Mucosa of descending colon (tissue), 3 donors: ENCODE results near the gene MOB3C. TPM values are rescaled to one million over a fixed set of nuclear protein-coding genes. Genes with fewer than 3 reads are reported as not detected.

Experiments
- ATAC-seq: fragments of 200-7000 bp; cut with Tn5 transposase; one replicate; pipeline ENCODE4 v1.9.1; 2020; ENCODE audit warnings: mild to moderate bottlenecking, moderate library complexity
- DNase-seq, 3 donors: peaks; one replicate each; pipeline ENCODE4 v3.0.0-alpha.2; 2020
- H3K36me3 ChIP-seq: fragments of 200-600 bp; one replicate; pipeline ENCODE4 v1.8.0; 2021; ENCODE audit warnings: low read depth, mild to moderate bottlenecking
- H3K4me1 ChIP-seq: fragments of 200-600 bp; one replicate; pipeline ENCODE4 v1.8.0; 2021; ENCODE audit warnings: low read depth, mild to moderate bottlenecking
- H3K4me3 ChIP-seq: fragments of 200-600 bp; one replicate; pipeline ENCODE4 v1.8.0; 2021; ENCODE audit warnings: mild to moderate bottlenecking
- H3K9me3 ChIP-seq: fragments of 200-600 bp; one replicate; pipeline ENCODE4 v1.8.0; 2021; ENCODE audit warnings: mild to moderate bottlenecking
- intact Hi-C, 2 donors: fragments of 100-400 bp; cut with DNase I in 1 of 2; cut with micrococcal nuclease in 1 of 2; formaldehyde crosslinking; loops; one replicate each; pipeline versions ENCODE4 v1.11.0 to v1.11.1; 2022; cut with DNase I, micrococcal nuclease
- total RNA-seq, 3 donors: library from RNA; stranded (reverse); fragmentation: NEBNext Ultra II Directional in 2 of 3; extraction: Animal tissue kit (Norgen Biotek cat#: 25700) in 2 of 3; gene quantifications; one replicate each; pipeline versions ENCODE4 v1.2.1 to v1.2.4, GENCODE V29; 2021 to 2023
- TF ChIP-seq, protein P1 (sequence below): fragments of 200-600 bp; IDR thresholded peaks from one replicate; pipeline ENCODE4 v1.8.0; 2022; ENCODE audit warnings: antibody characterized with exemption, mild to moderate bottlenecking
- donor health status: DM: no; HTN: no; CAD: no; lungs with moderate emphysema.
- donor health status: DM: no; HTN: no; CAD: no.
- donor health status: DM: no; HTN: yes; CAD: no.

The MOB3C gene
- total RNA-seq, 3 donors from 2014 or later = 15.4 to 24.4 (median 17.4) TPM

DNA sequence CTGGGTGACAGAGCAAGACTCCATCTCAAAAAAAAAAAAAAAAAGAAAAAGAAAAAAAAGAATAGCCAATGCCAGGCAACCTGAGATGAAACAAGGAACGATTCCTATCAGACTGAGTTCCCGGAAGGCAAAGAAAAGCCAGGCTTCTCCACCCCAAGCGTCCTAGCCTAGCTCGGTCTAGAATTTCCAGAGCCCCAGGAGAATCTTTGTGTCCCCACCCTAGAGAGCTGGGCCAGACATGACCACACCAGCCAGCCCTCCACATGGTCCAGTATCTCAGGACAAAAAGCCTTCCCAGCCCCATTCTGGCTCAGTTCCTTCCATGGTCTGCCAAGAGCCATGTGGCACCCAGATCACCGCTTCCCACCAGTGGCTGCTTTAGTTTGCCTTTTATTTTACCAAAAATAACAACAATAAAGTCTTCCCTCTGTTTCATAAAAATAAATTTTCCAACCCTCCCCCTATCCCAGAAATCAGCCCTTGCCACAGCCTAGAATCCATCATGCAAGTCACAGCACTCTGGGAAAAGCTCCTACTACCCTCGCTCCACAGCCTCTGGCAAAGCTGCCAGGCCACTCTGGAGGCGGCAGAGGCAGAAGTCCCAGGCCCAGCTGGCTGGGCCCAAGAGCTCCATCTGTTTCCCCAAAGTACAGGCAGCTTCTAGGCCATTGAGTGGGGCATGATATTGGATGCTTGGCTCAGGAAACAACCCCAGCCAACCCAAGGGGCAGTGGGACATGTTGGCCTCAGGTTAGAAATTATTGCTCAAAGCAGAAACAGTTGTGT, 9.1 kb downstream of the MOB3C start:
- ATAC-seq (no peak), DNase-seq (no peak)
- intact Hi-C loops = no loop called here
- Histone ChIP-seq H3K4me1 (peaks cover 18% of the 10 kb centered on the region), H3K4me3 (no peak overlapping the region), H3K36me3 (peaks cover 3% of the 10 kb centered on the region), H3K9me3 (no peaks in the 10 kb centered on the region)
- TF ChIP-seq, protein P1, sequence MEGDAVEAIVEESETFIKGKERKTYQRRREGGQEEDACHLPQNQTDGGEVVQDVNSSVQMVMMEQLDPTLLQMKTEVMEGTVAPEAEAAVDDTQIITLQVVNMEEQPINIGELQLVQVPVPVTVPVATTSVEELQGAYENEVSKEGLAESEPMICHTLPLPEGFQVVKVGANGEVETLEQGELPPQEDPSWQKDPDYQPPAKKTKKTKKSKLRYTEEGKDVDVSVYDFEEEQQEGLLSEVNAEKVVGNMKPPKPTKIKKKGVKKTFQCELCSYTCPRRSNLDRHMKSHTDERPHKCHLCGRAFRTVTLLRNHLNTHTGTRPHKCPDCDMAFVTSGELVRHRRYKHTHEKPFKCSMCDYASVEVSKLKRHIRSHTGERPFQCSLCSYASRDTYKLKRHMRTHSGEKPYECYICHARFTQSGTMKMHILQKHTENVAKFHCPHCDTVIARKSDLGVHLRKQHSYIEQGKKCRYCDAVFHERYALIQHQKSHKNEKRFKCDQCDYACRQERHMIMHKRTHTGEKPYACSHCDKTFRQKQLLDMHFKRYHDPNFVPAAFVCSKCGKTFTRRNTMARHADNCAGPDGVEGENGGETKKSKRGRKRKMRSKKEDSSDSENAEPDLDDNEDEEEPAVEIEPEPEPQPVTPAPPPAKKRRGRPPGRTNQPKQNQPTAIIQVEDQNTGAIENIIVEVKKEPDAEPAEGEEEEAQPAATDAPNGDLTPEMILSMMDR = no peak

DNA sequence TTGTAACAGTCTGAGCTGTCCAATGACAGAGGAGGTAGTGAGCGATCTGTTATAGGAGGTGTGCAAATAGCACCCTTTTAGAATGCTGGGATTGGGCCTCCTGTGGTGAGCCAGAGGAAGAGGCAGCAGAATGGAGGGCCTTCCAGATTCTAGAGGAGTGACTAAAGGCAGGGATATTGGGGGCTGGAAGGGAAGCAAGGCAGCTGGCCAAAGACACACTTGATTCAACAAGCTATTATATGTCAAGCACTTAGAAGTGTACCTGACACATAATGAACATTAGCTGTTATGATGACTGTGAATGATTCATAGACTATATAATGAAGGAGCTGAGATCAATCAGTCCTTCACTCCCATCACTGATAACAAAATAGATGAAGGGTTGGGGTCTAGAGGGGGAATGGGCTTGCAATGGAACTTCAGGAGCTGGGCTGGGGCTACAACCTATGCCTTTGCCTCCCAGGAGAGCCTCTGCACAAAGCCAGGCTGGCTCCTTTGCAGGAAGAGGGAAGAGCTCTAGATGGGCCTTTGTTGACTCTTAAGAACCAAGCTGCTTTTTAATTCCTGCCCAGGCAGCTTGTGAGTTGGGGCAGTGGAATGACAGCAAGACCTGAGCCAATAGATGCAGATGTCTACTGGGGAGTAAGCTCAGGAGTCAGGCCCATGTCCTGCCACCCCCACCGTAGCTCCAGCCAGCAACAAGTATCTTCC, 10.2 kb downstream of the MOB3C start:
- Histone ChIP-seq H3K4me1 (peaks cover 18% of the 10 kb centered on the region), H3K36me3 (peaks cover 3% of the 10 kb centered on the region), H3K9me3 (no peaks in the 10 kb centered on the region), H3K4me3 (no peak overlapping the region)
- no peak for ATAC-seq
- no peak for DNase-seq
- intact Hi-C loops = no loop called here
- TF ChIP-seq, protein P1 = no peak

DNA sequence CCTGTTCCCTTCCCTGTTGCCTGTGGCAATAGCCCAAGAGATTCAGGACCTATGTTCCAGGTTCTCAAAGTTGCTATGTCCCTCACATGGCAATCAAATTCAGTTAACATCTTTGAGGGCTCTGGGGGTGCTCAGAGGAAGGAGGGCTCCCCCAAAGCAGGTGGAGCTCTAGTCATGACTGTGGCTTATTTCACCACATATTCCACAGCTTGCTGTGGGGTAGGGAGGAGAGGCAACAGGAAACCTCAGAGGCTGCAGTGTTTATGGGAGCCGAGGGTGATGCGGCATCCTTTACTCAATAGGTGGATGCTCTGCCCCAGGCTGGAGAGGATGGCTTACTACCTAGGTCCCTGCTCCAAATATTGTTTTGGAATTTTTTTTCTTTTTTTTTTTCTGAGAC, 11.4 kb downstream of the MOB3C start:
- intact Hi-C loops = no loop called here
- peaks cover 18% of the 10 kb centered on the region for H3K4me1 ChIP-seq
- ATAC-seq (no peak), DNase-seq (peak in 1 of 3 donors; percentile 18)
- H3K36me3 ChIP-seq = peaks cover 3% of the 10 kb centered on the region
- no peaks in the 10 kb centered on the region for H3K9me3 ChIP-seq
- TF ChIP-seq, protein P1 = no peak
- H3K4me3 ChIP-seq = no peak overlapping the region

DNA sequence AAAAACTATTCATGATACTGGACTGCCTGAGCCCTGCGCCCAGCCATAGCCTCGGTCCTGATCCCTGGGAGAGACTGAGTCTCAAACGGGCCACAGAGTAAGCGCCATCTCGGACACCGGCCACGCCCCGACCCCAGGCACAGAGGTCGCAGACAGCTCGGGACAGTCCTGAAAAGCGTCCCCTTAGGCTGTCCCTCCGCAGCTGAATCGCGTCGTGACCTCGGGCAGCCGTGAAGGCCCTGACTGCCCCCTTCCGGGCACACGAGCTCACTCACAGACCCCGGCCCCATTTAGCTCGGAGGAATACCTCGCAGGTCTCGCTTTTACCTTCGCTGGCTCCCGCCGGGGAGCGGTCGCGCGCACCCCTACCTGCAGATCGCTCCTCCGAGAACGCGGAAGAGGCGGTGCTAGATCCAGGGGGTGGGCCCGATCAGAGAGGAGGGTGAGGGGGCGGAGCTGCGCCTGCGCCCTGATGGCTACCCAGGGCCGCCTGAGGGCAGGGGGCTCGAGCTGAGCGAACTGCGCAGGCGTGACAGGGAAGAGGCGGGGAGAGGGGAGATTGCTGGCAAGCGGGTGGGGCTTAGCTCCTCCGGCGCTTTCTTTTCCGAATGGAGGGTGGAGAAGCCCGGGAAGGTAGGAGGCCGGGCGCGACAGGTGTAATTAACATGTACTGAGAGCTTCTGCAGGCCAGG, 12.6 kb downstream of the MOB3C start, which contains the start of gene MKNK1:
MKNK1 (minus strand) TSS at position 411 of the 692 bp plus-strand sequence. CDS start 20,941 bp downstream, outside the sequence.
- ATAC-seq (peak; percentile 98), DNase-seq (peak; percentile 98 to 99 (median 99))
- Histone ChIP-seq H3K36me3 (no peaks in the 10 kb centered on the region), H3K4me3 (peak within 1 kb of the TSS; percentile 72), H3K9me3 (no peaks in the 10 kb centered on the region), H3K4me1 (peaks cover 18% of the 10 kb centered on the region)
- intact Hi-C loops = no loop called here
- TF ChIP-seq, protein P1 = no peak

DNA sequence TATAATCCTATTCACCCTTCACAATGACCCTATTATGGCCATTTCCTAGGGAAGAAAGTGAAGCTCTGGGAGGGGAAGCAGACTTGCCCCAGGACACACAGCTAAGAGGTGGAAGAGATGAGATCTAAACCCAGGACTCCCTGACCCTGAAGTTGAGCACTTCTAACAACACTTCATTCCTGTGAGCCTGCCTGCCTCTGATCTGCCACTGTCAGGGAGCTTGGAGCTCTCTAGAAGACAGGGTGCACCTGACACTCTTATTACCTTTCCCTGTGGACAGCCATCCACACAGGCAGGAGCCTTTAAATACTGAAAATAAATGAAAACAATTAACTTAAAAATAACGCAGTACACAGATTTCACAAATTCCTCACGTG, 13.1 kb downstream of the MOB3C start:
- H3K36me3 ChIP-seq = no peaks in the 10 kb centered on the region
- ATAC-seq (peak; percentile 19), DNase-seq (peak in 1 of 3 donors; percentile 21)
- intact Hi-C loops = no loop called here
- H3K4me3 ChIP-seq = peak overlapping the region; percentile 72
- H3K9me3 ChIP-seq = no peaks in the 10 kb centered on the region
- H3K4me1 ChIP-seq = peaks cover 18% of the 10 kb centered on the region
- TF ChIP-seq, protein P1 = no peak
